ENCODE results near the gene PAPPA. TPM values are rescaled to one million over a fixed set of nuclear protein-coding genes. Genes with fewer than 3 reads are reported as not detected.

Gene PAPPA, protein sequence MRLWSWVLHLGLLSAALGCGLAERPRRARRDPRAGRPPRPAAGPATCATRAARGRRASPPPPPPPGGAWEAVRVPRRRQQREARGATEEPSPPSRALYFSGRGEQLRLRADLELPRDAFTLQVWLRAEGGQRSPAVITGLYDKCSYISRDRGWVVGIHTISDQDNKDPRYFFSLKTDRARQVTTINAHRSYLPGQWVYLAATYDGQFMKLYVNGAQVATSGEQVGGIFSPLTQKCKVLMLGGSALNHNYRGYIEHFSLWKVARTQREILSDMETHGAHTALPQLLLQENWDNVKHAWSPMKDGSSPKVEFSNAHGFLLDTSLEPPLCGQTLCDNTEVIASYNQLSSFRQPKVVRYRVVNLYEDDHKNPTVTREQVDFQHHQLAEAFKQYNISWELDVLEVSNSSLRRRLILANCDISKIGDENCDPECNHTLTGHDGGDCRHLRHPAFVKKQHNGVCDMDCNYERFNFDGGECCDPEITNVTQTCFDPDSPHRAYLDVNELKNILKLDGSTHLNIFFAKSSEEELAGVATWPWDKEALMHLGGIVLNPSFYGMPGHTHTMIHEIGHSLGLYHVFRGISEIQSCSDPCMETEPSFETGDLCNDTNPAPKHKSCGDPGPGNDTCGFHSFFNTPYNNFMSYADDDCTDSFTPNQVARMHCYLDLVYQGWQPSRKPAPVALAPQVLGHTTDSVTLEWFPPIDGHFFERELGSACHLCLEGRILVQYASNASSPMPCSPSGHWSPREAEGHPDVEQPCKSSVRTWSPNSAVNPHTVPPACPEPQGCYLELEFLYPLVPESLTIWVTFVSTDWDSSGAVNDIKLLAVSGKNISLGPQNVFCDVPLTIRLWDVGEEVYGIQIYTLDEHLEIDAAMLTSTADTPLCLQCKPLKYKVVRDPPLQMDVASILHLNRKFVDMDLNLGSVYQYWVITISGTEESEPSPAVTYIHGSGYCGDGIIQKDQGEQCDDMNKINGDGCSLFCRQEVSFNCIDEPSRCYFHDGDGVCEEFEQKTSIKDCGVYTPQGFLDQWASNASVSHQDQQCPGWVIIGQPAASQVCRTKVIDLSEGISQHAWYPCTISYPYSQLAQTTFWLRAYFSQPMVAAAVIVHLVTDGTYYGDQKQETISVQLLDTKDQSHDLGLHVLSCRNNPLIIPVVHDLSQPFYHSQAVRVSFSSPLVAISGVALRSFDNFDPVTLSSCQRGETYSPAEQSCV (N-terminal part only)
- polyA plus RNA-seq (ENCODE audit: insufficient read length in 3 of 3) = 1 to 10 TPM; 4.0 to 4.2 (median 4.1) TPM

- DNase-seq (ENCODE audit: low read depth in 3 of 3, low spot score in 2 of 3) = no peak
Measured at GRCh38 chr9:116153765-116154333, at the start of gene PAPPA. Gene PAPPA, plus strand, starts transcription at chr9:116153791. Its CDS starts 382 bp downstream, at chr9:116154173.

DNA sequence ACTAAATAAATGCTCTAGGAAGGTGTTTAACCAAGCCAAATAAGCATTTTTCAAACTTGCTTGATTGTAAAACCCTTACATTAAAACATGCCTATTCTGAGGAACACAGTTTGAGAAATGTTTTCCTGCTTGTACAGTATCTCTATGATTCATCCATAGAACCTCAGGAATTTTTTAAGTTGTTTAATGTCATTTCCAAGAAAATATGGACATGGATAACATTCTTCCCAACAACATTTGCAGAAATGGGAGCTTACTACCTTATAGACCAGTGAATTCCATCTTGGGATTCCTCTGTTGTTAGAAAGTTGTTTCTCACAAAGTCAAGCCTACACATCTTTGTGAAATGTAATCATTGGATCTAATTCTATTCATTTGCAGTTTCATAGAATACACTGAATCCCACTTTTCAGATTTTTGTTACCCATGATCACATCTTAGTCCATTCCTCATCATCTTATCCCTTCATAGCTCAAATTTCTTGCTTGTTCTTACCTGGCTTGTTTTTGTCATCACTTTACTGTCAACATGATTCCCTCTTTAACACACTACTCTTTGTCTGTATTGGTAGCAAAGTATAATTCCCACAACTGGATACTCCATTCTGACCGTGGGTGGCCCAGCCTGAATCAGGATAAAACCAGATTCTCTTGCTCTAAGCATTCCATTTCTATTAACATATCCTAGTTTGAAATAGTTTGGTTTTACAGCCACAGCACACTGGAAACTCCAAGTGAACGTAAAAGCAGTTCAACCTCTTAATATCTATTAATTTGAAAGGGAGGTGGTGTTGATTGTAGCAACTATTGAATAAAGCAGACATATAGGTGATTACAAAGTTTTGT, 49.4 kb upstream of the PAPPA start:
- no peak for DNase-seq (ENCODE audit: low read depth in 3 of 3, low spot score in 2 of 3)

- no peak for DNase-seq (ENCODE audit: low read depth in 3 of 3, low spot score in 2 of 3)
Measured at GRCh38 chr9:116112236-116112635, 41.4 kb upstream of the PAPPA start.

DNA sequence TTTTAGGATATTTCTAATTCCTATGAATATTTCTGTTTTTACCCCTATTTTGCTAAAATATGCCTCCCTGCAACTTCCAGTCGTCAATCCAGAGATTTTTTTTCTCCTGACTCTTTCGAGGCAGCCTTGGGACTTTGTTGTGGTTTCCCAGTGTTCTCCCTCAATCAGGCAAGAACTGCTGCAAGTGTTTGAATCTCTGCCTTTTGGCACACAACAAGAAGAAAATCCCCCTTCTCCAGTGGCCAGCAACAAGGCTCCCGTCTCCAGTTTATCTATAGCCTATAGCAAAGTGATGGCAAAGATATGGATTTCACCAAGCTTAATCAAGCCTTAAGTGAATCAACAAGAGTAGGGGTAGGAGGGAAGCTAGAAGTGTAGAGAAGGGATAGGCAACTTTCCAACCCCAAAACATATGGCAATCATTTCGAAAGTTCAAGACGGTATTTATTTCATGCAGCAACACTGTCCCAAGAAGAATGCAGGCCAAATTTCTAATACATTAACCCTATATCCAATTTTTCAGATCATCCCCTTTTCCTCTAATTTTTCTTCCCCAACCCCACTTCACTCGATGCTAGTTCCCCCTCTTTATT, 37.7 kb upstream of the PAPPA start:
- DNase-seq (ENCODE audit: low read depth in 3 of 3, low spot score in 2 of 3) = no peak

DNA sequence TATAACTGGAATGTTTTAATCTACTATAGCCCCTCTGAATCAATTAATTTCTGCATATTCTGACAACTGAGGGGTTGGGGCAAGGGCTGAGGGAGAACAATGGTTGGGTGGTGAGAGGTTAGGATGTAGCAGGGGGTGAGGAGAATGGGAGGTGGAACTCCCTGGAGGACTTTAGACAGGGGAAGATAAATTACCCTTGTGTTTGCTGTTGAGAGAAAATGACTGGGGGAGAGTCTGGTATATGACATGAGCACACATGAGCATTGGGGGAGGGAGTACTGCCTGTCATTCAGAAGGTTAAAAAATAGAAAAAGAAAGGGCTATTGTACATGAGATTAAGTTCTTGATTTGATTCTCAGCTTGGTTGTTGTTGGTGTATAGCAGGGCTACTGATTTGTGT, 37.2 kb upstream of the PAPPA start:
- no peak for DNase-seq (ENCODE audit: low read depth in 3 of 3, low spot score in 2 of 3)

- DNase-seq (ENCODE audit: low read depth in 3 of 3, low spot score in 2 of 3) = no peak
Measured at GRCh38 chr9:116123171-116123570, 30.4 kb upstream of the PAPPA start.

DNA sequence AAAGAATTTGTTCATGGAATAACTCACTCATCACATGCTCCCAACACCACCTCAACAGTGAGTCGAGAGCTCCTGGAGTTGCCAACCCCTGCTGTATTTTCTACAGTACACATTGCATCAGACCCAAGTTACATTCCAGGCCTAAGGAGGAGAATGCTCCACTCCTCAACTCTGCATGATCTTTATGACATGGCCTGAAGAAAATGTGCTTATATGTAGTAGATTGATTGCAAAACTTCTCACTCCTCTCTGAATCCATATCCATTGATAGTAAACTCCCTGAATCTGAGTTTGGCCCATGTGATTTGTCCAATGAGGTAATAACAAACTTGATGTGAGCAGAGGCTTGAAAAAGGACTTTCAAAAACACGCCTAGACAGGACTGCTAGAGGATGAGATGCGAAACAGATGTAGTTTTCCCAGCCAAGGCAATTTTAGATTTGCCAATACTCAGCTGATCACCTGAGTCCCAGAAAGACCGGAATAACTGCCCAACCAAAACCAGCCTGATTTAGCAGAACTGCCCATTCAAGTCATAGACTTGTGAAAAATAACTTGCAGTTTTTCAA, 29.0 kb upstream of the PAPPA start:
- no peak for DNase-seq (ENCODE audit: low read depth in 3 of 3, low spot score in 2 of 3)

DNA sequence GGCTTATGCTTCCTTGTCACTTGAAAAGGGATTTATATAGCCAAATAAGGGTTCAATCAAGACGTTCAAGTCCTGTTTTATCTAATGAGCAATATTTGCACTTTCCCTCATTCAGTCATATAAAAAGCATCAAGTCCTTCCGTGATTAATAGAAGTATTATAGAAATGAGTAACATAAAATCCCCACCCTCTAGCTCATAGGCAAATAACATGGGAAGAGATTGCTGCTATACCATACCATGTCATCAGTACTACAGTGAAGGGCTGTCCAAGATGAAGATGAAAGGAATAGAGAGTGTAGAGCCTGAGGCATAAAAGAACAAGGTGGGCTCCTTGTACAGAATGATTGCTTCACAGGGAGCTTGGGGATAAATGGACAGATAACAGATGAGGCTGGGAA, 20.4 kb upstream of the PAPPA start:
- no peak for DNase-seq (ENCODE audit: low read depth in 3 of 3, low spot score in 2 of 3)

GRCh38 chr9:116134975-116135374, 18.6 kb upstream of the PAPPA start:
- DNase-seq (ENCODE audit: low read depth in 3 of 3, low spot score in 2 of 3) = no peak

DNA sequence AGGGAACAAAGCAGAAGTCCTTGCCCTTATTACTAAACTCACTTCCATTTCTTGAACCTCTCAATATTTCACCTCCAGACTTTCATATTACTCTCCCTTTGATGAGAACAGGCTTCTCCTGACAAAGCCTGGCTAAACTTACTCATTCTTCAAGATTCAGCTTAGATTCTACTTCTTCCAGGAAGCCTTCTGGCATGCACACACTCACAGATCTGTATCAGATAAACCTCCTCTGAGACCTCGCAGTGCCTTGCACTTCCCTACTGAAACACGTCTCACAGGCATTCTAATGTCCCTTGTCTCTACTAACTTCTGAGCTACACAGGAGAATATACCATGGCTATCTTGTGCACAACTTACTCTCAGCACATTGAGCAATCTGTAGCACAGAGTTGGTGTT, 16.6 kb upstream of the PAPPA start:
- DNase-seq (ENCODE audit: low read depth in 3 of 3, low spot score in 2 of 3) = no peak

DNA sequence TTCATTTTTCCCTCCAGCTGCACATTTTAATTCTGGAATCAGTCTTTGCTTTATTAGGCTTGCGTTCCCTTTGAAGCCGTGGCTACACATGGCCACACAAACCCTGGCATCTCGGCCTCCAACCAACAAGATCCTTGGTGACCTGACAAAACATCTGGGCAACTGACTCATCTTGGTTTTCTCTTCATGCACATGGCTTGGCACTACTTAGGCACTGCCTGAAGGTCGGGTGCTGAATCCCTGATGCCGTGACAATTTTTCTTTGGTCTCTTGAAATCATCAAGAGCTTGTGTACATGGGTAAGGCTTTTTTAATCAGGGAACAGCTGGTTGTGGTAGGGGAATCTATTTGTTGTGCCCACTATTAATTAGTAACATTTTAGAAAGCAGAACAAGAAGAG, 16.0 kb upstream of the PAPPA start:
- no peak for DNase-seq (ENCODE audit: low read depth in 3 of 3, low spot score in 2 of 3)

DNA sequence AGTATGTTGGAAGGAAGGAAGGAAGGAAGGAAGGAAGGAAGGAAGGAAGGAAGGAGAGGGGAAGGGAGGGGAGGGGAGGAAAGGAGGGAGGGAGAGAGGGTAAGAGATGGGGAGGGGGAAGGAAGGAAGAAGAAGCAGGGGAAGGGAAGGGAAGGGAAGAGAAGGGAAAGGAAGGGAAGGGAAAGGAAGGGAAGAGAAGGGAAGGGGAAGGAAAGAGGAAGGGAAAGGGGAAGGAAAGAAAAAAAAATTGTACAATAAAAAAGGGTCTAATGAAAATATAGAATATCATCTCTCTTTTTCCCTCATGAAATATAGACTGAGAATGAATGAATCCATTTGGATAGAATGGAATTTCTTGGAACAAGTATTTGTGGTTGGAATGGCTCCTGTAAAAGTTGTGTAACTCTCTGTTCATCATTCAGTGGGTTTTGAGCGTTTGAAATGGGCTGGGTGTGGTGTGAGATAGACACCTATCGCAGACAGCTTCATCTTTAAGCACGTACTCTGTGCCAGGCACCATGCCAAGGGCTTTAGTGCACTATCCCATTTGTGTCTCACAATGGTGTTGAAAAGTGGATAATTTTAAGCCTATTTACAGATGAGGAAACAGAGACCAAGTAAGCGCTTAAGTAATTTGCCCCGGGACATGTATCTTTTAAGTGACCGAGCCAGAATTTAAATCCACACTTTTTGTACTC, 11.6 kb upstream of the PAPPA start:
- no peak for DNase-seq (ENCODE audit: low read depth in 3 of 3, low spot score in 2 of 3)

DNA sequence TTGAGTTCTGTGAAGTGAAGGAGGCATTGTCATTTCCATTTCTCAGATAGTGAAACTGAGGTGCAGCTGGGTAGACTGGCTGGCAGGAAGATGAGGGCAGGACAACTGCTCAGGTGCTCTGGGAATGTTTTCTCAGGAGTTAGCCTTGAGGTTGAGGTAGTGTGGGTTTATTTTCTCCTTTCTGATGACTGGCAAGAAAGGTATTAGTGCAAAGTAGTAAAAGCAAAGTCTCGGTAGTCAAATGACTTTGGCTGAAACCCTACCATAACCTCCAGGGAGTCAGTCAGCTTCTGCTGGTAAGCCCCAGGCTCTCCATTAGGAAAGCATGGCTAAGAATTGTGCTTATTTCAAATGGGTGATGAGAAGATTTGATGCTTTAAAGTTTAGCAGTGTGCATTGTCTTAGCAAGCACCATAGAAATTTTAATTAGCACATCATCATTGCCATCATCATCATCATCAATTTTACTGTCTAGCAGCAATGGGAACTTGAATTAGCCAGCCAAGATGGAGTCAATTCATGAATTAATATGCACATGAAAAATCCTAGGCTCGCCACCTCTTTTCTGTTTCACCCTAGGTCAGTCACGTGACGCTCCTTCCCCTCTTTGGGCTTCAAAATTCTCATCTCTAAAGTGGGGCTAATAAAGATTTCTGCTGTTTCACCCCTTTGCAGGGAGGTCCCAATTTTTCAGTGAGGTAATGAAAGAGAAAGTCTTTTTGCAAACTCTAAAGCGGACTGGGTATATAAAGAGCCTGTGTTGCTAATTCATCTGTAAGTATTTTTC, 10.7 kb upstream of the PAPPA start:
- no peak for DNase-seq (ENCODE audit: low read depth in 3 of 3, low spot score in 2 of 3)

GRCh38 chr9:116144038-116144437, 9.6 kb upstream of the PAPPA start:
- DNase-seq (ENCODE audit: low read depth in 3 of 3, low spot score in 2 of 3) = no peak

GRCh38 chr9:116144555-116144954, 9.0 kb upstream of the PAPPA start:
- DNase-seq (ENCODE audit: low read depth in 3 of 3, low spot score in 2 of 3) = no peak

DNA sequence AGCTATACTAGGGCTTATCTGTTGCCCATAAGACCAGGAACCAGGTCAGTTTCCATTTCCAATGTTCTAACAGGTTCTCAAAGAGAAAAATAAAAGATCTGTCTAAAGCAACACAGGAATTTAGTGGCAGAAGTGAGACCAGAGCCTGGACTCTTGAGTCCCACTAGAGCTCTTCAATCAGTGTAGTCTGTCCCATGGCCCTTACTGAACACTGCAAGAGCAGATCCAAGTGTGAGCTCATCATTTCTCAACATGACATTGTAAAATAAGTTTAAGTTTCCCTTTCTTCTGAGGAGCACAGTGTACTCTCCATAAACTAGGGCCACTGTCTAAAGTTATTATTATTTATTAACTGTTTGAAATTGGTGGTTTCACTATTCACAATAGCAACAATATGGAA, 8.6 kb upstream of the PAPPA start:
- no peak for DNase-seq (ENCODE audit: low read depth in 3 of 3, low spot score in 2 of 3)

DNA sequence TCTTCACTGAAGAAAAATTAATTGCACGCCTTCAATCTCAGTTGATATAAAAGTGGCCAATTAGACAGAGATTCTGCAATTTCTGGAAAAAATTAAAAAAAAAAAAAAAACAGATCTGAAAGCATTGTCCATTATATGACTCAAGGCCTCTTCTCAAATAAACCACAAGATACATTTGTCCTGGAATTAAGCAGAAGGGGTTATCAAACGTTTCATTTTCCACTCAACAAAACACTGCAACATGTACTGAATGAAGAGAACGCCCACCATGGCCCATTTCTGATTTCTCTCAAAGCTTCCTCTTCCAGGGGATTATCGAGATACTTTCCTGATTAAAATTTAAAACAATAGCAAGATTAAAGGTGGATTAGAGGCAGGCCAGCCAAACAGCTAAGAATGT, 5.8 kb upstream of the PAPPA start:
- no peak for DNase-seq (ENCODE audit: low read depth in 3 of 3, low spot score in 2 of 3)

GRCh38 chr9:116149844-116150243, 3.7 kb upstream of the PAPPA start:
- no peak for DNase-seq (ENCODE audit: low read depth in 3 of 3, low spot score in 2 of 3)

Measured in right renal cortex interstitium (tissue), 3 donors.